ENCODE results near the gene NUMBL.

NUMBL gene

GRCh38 chr19:40690050-40690692, at the start of gene NUMBL:
TSS of gene NUMBL (minus strand) at chr19:40690651. CDS start at chr19:40690483, 168 bp downstream.
- Histone ChIP-seq H3K27me3 (ENCODE audit: low read length) (no peaks in the 10 kb centered on the region), H3K9me2 (replicated peaks; ENCODE audit: insufficient read depth, low read length) (no peaks in the 10 kb centered on the region), H3K36me3 (ENCODE audit: low read length) (no peaks in the 10 kb centered on the region), H4K20me1 (ENCODE audit: low read depth, low read length) (no peaks in the 10 kb centered on the region), H3F3A (ENCODE audit: insufficient read depth) (no peaks in the 10 kb centered on the region), H2AFZ (ENCODE audit: low read depth, low read length, severe bottlenecking) (peak within 1 kb of the TSS; percentile 93), H3K4me3 (ENCODE audit: insufficient read depth, low read length, poor library complexity, severe bottlenecking) (peak within 1 kb of the TSS; percentile 59), H3K4me2 (ENCODE audit: low read depth, low read length, poor library complexity, severe bottlenecking) (peak within 1 kb of the TSS; percentile 87), H3K27ac (ENCODE audit: low read depth, low read length) (peak within 1 kb of the TSS; percentile 63), H3K9me3 (ENCODE audit: insufficient read depth, low read length) (no peaks in the 10 kb centered on the region), H3K79me2 (ENCODE audit: insufficient read depth, low read length) (no peaks in the 10 kb centered on the region), H3K9ac (ENCODE audit: low read length) (peak within 1 kb of the TSS; percentile 66)
- TF ChIP-seq EZH2phosphoT487 (conservative IDR thresholded peaks at IDR 0.05; ENCODE audit: low read length): no peak
- TF ChIP-seq, protein P1, sequence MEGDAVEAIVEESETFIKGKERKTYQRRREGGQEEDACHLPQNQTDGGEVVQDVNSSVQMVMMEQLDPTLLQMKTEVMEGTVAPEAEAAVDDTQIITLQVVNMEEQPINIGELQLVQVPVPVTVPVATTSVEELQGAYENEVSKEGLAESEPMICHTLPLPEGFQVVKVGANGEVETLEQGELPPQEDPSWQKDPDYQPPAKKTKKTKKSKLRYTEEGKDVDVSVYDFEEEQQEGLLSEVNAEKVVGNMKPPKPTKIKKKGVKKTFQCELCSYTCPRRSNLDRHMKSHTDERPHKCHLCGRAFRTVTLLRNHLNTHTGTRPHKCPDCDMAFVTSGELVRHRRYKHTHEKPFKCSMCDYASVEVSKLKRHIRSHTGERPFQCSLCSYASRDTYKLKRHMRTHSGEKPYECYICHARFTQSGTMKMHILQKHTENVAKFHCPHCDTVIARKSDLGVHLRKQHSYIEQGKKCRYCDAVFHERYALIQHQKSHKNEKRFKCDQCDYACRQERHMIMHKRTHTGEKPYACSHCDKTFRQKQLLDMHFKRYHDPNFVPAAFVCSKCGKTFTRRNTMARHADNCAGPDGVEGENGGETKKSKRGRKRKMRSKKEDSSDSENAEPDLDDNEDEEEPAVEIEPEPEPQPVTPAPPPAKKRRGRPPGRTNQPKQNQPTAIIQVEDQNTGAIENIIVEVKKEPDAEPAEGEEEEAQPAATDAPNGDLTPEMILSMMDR (IDR thresholded peaks at IDR 0.05; ENCODE audit: insufficient read depth, low read length, poor library complexity, severe bottlenecking): no peak

DNA sequence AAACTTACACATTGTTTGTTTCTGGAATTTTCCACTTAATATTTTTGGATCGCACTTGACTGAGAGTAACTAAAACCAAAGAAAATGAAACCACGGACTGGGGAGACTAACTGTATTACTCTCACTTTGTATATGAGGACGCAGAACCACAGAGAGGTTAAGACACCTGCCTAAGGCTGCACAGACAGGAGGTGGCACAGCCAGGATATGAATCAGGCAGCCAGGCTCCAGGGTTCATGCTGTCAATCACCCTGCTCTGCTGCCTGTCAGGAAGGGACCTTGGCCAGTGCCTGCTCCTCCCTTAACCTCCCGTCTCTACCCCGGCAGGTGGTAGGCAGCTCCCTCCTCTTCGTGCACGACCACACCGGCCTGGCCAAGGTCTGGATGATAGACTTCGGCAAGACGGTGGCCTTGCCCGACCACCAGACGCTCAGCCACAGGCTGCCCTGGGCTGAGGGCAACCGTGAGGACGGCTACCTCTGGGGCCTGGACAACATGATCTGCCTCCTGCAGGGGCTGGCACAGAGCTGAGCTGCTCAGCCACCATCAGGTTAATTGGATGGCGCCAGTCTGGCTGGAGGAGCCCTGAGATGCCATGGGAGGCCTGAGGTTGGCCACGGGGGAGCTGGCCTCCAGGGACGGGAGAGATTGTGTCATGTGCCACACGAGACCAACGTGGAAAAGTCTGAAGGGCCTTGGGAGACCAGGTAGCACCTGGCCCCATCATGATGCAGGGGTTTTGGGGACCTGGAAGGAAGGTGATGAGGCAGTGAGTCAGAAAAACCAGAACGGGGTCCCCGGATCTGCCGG, 48.8 kb upstream of the NUMBL start:
- TF ChIP-seq, protein P1 (IDR thresholded peaks at IDR 0.05; ENCODE audit: insufficient read depth, low read length, poor library complexity, severe bottlenecking): no peak
- TF ChIP-seq EZH2phosphoT487 (conservative IDR thresholded peaks at IDR 0.05; ENCODE audit: low read length): no peak
- no peak overlapping the region for H3K27ac ChIP-seq (ENCODE audit: low read depth, low read length)
- H3K9me3 ChIP-seq (ENCODE audit: insufficient read depth, low read length): no peaks in the 10 kb centered on the region
- H3K4me2 ChIP-seq (ENCODE audit: low read depth, low read length, poor library complexity, severe bottlenecking): no peak overlapping the region
- H3K4me3 ChIP-seq (ENCODE audit: insufficient read depth, low read length, poor library complexity, severe bottlenecking): no peak overlapping the region
- no peaks in the 10 kb centered on the region for H4K20me1 ChIP-seq (ENCODE audit: low read depth, low read length)
- no peaks in the 10 kb centered on the region for H3K36me3 ChIP-seq (ENCODE audit: low read length)
- H3K79me2 ChIP-seq (ENCODE audit: insufficient read depth, low read length): no peaks in the 10 kb centered on the region
- no peak overlapping the region for H2AFZ ChIP-seq (ENCODE audit: low read depth, low read length, severe bottlenecking)
- H3K27me3 ChIP-seq (ENCODE audit: low read length): no peaks in the 10 kb centered on the region
- no peaks in the 10 kb centered on the region for H3K9me2 ChIP-seq (replicated peaks; ENCODE audit: insufficient read depth, low read length)
- H3F3A ChIP-seq (ENCODE audit: insufficient read depth): no peaks in the 10 kb centered on the region
- no peak overlapping the region for H3K9ac ChIP-seq (ENCODE audit: low read length)

DNA sequence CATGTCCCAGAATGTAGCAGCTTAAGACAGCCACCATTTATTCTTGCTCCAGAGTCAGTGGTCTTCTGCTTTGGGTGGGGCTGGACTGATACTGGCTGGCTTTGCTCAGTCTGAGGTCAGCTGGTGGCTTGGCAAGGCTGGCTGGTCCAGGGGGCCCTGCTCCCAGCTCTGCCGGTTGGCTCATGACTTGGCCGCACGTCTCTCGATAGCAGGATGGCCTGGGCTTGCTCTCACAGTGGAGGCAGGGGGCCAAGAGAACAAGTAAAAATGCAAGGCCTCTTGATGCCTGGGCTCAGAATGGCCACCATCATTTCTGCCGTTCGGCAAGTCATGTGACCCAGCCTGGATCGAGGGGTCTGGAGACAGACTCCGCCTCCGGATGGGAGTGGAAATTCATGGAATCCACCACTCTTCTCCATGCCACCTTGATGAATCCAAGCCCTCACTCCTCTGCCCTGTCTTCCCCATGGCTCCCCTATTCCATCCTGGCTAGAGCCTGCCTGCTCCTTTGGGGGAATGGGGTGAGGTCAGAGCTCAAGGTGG, 46.7 kb upstream of the NUMBL start:
- H3K4me3 ChIP-seq (ENCODE audit: insufficient read depth, low read length, poor library complexity, severe bottlenecking): no peak overlapping the region
- no peak overlapping the region for H2AFZ ChIP-seq (ENCODE audit: low read depth, low read length, severe bottlenecking)
- no peaks in the 10 kb centered on the region for H3K9me3 ChIP-seq (ENCODE audit: insufficient read depth, low read length)
- H3K27me3 ChIP-seq (ENCODE audit: low read length): no peaks in the 10 kb centered on the region
- no peaks in the 10 kb centered on the region for H3K9me2 ChIP-seq (replicated peaks; ENCODE audit: insufficient read depth, low read length)
- H3K27ac ChIP-seq (ENCODE audit: low read depth, low read length): no peak overlapping the region
- H4K20me1 ChIP-seq (ENCODE audit: low read depth, low read length): no peaks in the 10 kb centered on the region
- no peaks in the 10 kb centered on the region for H3F3A ChIP-seq (ENCODE audit: insufficient read depth)
- H3K36me3 ChIP-seq (ENCODE audit: low read length): no peaks in the 10 kb centered on the region
- TF ChIP-seq, protein P1 (IDR thresholded peaks at IDR 0.05; ENCODE audit: insufficient read depth, low read length, poor library complexity, severe bottlenecking): no peak
- no peak for TF ChIP-seq EZH2phosphoT487 (conservative IDR thresholded peaks at IDR 0.05; ENCODE audit: low read length)
- no peak overlapping the region for H3K4me2 ChIP-seq (ENCODE audit: low read depth, low read length, poor library complexity, severe bottlenecking)
- no peaks in the 10 kb centered on the region for H3K79me2 ChIP-seq (ENCODE audit: insufficient read depth, low read length)
- H3K9ac ChIP-seq (ENCODE audit: low read length): no peak overlapping the region

Measured in SU-DHL-6 (cell line).